ENCODE results near the gene RBM17.

- TF ChIP-seq CTCF (IDR thresholded peaks at IDR 0.05; ENCODE audit: low read length), result no peak
- no peak for TF ChIP-seq EZH2 (IDR thresholded peaks at IDR 0.05; ENCODE audit: borderline replicate concordance, low read length)
Observed at GRCh38 chr10:6135039-6135438, 46.2 kb downstream of the RBM17 start.

Measured in OCI-LY1 (cell line).